Small intestine (tissue), 7 donors: Measurements from ENCODE around the gene ETNPPL. TPM values are rescaled to one million over a fixed set of nuclear protein-coding genes. Genes with fewer than 3 reads are reported as not detected.
"Not testable (repeated sequence)": the region's sequence is repeated elsewhere in the genome, so short reads cannot be mapped to it uniquely, and the experiment has no call there.

Experiments used
- DNase-seq, 2 donors: peaks; one replicate each; pipeline versions ENCODE4 v3.0.0 to v3.0.0-alpha.2; 2013
- FAIRE-seq: peaks from 2 replicates; lab custom pipeline; 2012; peaks lifted over from hg19 to GRCh38; lab: Jason Lieb, UNC
- H3K27ac ChIP-seq, 3 donors: one replicate each; pipeline ENCODE4 v1.5.1; 2013; ENCODE audit warnings: low read length in 2 of 3, mild to moderate bottlenecking in 2 of 3, control low read depth in 1 of 3, inconsistent platforms in 1 of 3, low read depth in 1 of 3, moderate library complexity in 1 of 3
- H3K27me3 ChIP-seq, 3 donors: one replicate each; pipeline ENCODE4 v1.6.1; 2013; ENCODE audit warnings: low read length in 3 of 3, inconsistent platforms in 1 of 3; ENCODE audit not compliant: control insufficient read depth in 3 of 3, insufficient read depth in 3 of 3
- H3K36me3 ChIP-seq, 3 donors: one replicate each; pipeline ENCODE4 v1.6.1; 2013; ENCODE audit warnings: low read length in 3 of 3, inconsistent platforms in 1 of 3, low read depth in 1 of 3, mild to moderate bottlenecking in 1 of 3, moderate library complexity in 1 of 3; ENCODE audit not compliant: control insufficient read depth in 3 of 3, insufficient read depth in 2 of 3
- H3K4me1 ChIP-seq, 3 donors: one replicate each; pipeline ENCODE4 v1.6.1; 2013; ENCODE audit warnings: low read length in 2 of 3, inconsistent platforms in 1 of 3, low read depth in 1 of 3, mild to moderate bottlenecking in 1 of 3, moderate library complexity in 1 of 3; ENCODE audit not compliant: control insufficient read depth in 3 of 3, insufficient read depth in 2 of 3
- H3K4me3 ChIP-seq, 3 donors: one replicate each; pipeline ENCODE4 v1.5.1; 2013; ENCODE audit warnings: low read length in 3 of 3, control low read depth in 1 of 3, inconsistent platforms in 1 of 3, low read depth in 1 of 3, mild to moderate bottlenecking in 1 of 3, moderate library complexity in 1 of 3
- H3K9me3 ChIP-seq, 2 donors: one replicate each; pipeline ENCODE4 v1.6.1; 2013; ENCODE audit warnings: low read depth in 1 of 2, low read length in 1 of 2; ENCODE audit not compliant: control insufficient read depth in 2 of 2, insufficient read depth in 1 of 2
- WGBS, 3 donors: extraction: QIAGEN DNeasy Blood & Tissue Kit; methylation state at CpG; one replicate each; pipeline ENCODE4 v1.1.7; 2013; 5-methylcytosine and 5-hydroxymethylcytosine counted together
- polyA plus RNA-seq, 4 donors: library from polyadenylated mRNA; stranded (reverse) in 3 of 4; unstranded in 1 of 4; fragments of 200-250 nt in 3 of 4; fragments of 120-200 nt in 1 of 4; gene quantifications; one replicate each; pipeline versions ENCODE4 v1.2.1 to v1.2.3, GENCODE V29; 2013
- donor health status: healthy with polysubstance abuse.
- donor health status: control.
- donor health status: control.
- donor health status: Bipolar disorder and iron deficiency.
- donor health status: healthy.

The ETNPPL gene
- polyA plus RNA-seq, 4 donors: 0.39 to 0.45 TPM; not detected in 2

GRCh38 chr4:108725457-108725856 is 37.4 kb downstream of the ETNPPL start:
- Histone ChIP-seq H3K36me3 (no peaks in the 10 kb centered on the region), H3K27me3 (no peaks in the 10 kb centered on the region), H3K4me1 (no peaks in the 10 kb centered on the region), H3K27ac (no peak overlapping the region), H3K9me3 (peaks cover 0 to 14% of the 10 kb centered on the region in 2 donors), H3K4me3 (no peak overlapping the region)
- FAIRE-seq: no peak
- WGBS, 3 donors: 42 to 51% (median 44%) methylated on average over 1 of the region's 1 CpG
- no peak for DNase-seq

DNA sequence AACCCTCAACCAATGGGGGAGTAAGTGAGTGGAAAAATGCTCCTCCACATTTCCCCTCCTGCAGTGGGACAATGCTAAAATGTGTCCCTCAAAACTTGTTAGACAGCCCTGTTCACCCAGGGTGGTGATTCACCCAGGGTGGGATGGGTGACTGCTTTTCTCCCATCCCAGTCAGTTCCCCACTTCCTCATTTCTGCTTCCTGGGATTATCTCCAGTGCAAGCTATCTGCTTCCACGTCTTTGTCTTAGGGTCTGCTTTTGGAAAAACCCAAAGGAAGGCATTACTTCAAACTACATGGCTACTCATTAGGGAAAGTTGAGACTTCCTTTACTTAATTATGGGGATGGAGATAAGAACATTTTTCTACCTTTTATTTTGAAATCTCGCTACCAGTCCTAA is 45.5 kb downstream of the ETNPPL start:
- H3K4me1 ChIP-seq: no peaks in the 10 kb centered on the region
- 55 to 60% (median 56%) methylated on average over 2 of the region's 2 CpGs for WGBS, 3 donors
- no peak for FAIRE-seq
- no peaks in the 10 kb centered on the region for H3K36me3 ChIP-seq
- no peak for DNase-seq
- no peaks in the 10 kb centered on the region for H3K9me3 ChIP-seq
- no peak overlapping the region for H3K4me3 ChIP-seq
- no peaks in the 10 kb centered on the region for H3K27me3 ChIP-seq
- no peak overlapping the region for H3K27ac ChIP-seq

GRCh38 chr4:108716340-108716739 is 46.5 kb downstream of the ETNPPL start:
- no peaks in the 10 kb centered on the region for H3K9me3 ChIP-seq
- H3K36me3 ChIP-seq: no peaks in the 10 kb centered on the region
- DNase-seq (no peak), FAIRE-seq (no peak)
- 55 to 60% (median 58%) methylated on average over 2 of the region's 2 CpGs for WGBS, 3 donors
- H3K4me1 ChIP-seq: no peaks in the 10 kb centered on the region
- no peak overlapping the region for H3K27ac ChIP-seq
- H3K4me3 ChIP-seq: no peak overlapping the region
- H3K27me3 ChIP-seq: no peaks in the 10 kb centered on the region

GRCh38 chr4:108714880-108715279 is 48.0 kb downstream of the ETNPPL start:
- 14 to 46% (median 29%) methylated on average over 4 of the region's 4 CpGs for WGBS, 3 donors
- no peaks in the 10 kb centered on the region for H3K27me3 ChIP-seq
- DNase-seq (no peak), FAIRE-seq (no peak)
- H3K27ac ChIP-seq: no peak overlapping the region
- no peaks in the 10 kb centered on the region for H3K9me3 ChIP-seq
- H3K36me3 ChIP-seq: no peaks in the 10 kb centered on the region
- no peak overlapping the region for H3K4me3 ChIP-seq
- H3K4me1 ChIP-seq: no peaks in the 10 kb centered on the region

DNA sequence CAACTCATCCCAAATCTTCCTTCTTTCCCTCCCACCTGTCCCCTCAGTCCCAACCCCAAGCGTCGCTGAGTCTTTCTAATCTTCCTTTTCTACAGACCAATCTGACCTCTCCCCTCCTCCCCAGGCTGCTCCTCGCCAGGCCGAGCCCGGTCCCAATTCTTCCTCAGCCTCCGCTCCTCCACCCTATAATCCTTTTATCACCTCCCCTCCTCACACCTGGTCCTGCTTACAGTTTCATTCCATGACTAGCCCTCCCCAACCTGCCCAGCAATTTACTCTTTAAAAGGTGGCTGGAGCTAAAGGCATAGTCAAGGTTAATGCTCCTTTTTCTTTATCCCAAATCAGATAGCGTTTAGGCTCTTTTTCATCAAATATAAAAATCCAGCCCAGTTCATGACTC is 52.3 kb downstream of the ETNPPL start:
- DNase-seq, H3K4me1 ChIP-seq, H3K4me3 ChIP-seq, FAIRE-seq, H3K27ac ChIP-seq, H3K27me3 ChIP-seq, H3K9me3 ChIP-seq, H3K36me3 ChIP-seq: not testable (repeated sequence)
- WGBS, 3 donors: 53 to 68% (median 60%) methylated on average over 7 of the region's 7 CpGs

- no peaks in the 10 kb centered on the region for H3K4me1 ChIP-seq
- FAIRE-seq (no peak), DNase-seq (no peak)
- H3K36me3 ChIP-seq: no peaks in the 10 kb centered on the region
- WGBS, 3 donors: 61 to 73% (median 71%) methylated on average over 7 of the region's 7 CpGs
- H3K9me3 ChIP-seq: no peaks in the 10 kb centered on the region
- no peak overlapping the region for H3K4me3 ChIP-seq
- no peak overlapping the region for H3K27ac ChIP-seq
- no peaks in the 10 kb centered on the region for H3K27me3 ChIP-seq
Measured at GRCh38 chr4:108709722-108710121, 53.1 kb downstream of the ETNPPL start.

DNA sequence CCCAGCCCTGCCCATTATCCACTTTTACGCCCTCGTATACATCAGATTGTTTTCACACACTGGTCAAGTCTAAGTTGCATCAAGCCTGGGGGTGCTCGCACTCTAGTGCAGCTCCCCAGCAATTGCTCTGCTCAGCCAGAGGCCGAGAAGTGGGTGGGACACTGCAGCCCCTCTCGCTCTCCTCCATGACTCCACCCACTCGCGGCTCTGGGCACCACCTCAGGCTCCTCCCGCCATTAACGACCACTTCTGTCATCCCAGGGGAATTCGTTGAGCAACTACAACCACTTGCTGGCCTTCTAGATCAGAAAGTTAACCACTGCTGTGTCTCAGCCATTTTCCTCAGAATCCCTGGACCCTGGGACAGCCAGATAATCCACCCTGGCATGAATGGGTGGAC is 53.6 kb downstream of the ETNPPL start:
- FAIRE-seq (no peak), DNase-seq (no peak)
- Histone ChIP-seq H3K27me3 (no peaks in the 10 kb centered on the region), H3K4me3 (no peak overlapping the region), H3K27ac (no peak overlapping the region), H3K4me1 (no peaks in the 10 kb centered on the region), H3K36me3 (no peaks in the 10 kb centered on the region), H3K9me3 (no peaks in the 10 kb centered on the region)
- 84 to 92% (median 90%) methylated on average over 10 of the region's 10 CpGs for WGBS, 3 donors

DNA sequence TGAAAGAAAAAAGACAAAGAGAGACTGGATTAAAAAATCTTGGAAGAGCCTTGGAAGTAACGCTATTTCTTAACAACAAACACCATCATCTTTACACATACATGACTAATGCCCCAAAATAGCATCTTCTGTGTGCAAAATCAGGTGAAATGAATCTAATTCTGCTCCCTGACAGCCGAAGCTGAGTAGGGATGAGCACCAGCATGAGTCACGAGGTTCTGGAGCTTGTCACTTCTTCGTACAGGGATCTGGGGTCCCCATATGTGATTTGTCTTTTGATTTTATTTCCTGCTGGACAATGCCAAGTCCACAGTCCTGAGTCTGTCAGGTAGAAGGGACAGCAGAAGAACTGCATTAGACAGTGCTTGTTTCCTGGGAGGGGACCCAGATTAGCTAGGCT is 56.6 kb downstream of the ETNPPL start:
- no peak for DNase-seq
- Histone ChIP-seq H3K4me3 (no peak overlapping the region), H3K27me3 (peaks cover 0 to 3% (median 0%) of the 10 kb centered on the region in 3 donors), H3K4me1 (no peaks in the 10 kb centered on the region), H3K27ac (no peak overlapping the region), H3K36me3 (no peaks in the 10 kb centered on the region), H3K9me3 (no peaks in the 10 kb centered on the region)
- no peak for FAIRE-seq
- WGBS, 3 donors: 54 to 69% (median 62%) methylated on average over 4 of the region's 4 CpGs

DNA sequence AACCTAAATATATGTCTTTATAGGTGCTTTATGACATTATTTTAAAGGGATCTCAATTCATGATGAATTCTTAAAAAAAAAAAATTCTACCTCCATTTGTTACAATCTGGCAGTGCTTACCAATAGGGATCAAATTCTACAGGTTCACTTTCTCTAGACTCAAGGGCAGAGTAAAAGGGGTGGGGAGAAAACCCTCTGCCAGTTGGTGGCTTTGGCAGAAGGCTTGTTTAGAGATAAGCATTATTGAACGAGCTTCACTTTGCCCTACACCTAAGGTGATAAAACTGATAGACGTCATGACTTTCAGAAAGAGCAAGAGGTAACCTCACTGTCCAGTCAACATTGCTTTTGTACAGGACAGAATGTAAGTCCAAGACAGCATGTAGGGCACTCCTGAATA is 58.9 kb downstream of the ETNPPL start:
- peak in 1 of 2 donors; percentile 46 for DNase-seq
- H3K27me3 ChIP-seq: peaks cover 0 to 3% (median 0%) of the 10 kb centered on the region in 3 donors
- no peaks in the 10 kb centered on the region for H3K36me3 ChIP-seq
- H3K27ac ChIP-seq: no peak overlapping the region
- no peaks in the 10 kb centered on the region for H3K4me1 ChIP-seq
- H3K4me3 ChIP-seq: no peak overlapping the region
- no peaks in the 10 kb centered on the region for H3K9me3 ChIP-seq
- WGBS, 3 donors: 29 to 54% (median 41%) methylated on average over 2 of the region's 2 CpGs
- FAIRE-seq: no peak
